ENCODE results near the gene TRMT1. TPM values are rescaled to one million over a fixed set of nuclear protein-coding genes. Genes with fewer than 3 reads are reported as not detected.

TRMT1 gene
- total and polyA plus RNA-seq, 2 of the 8 experiments (the other 6 are each of a cell fraction or from before 2014, with no cell fraction given) = 77.4 to 99.3 TPM

- H2BK12ac ChIP-seq (ENCODE audit: low read depth, low read length) = no peak overlapping the region
- no peak overlapping the region for H4K91ac ChIP-seq (replicated peaks; ENCODE audit: insufficient read length, low read length)
- H3K4ac ChIP-seq (replicated peaks; ENCODE audit: insufficient read length, low read depth, low read length) = no peak overlapping the region
- no peak overlapping the region for H3K23ac ChIP-seq (ENCODE audit: insufficient read length)
- H2BK15ac ChIP-seq (ENCODE audit: low read length) = no peak overlapping the region
- H4K8ac ChIP-seq (ENCODE audit: extremely low read depth, insufficient read depth, low read length) = no peak overlapping the region
- H3K79me2 ChIP-seq (ENCODE audit: control insufficient read depth in 1 of 2, insufficient read depth in 2 of 2, low read length in 2 of 2) = peaks cover 7 to 52% of the 10 kb centered on the region in 2 experiments; a peak in 3 of 4 replicates
- no peaks in the 10 kb centered on the region for H3K27me3 ChIP-seq (replicated peaks in 1 of 4; ENCODE audit: control insufficient read depth in 3 of 4, extremely low read depth in 1 of 4, insufficient read depth in 3 of 4, low read length in 3 of 4)
- DNase-seq (ENCODE audit: low read depth in 1 of 2, low spot score in 2 of 2) (no peak), FAIRE-seq (no peak)
- no peak overlapping the region for H3K27ac ChIP-seq (ENCODE audit: low read depth, low read length)
- no peak overlapping the region for H3K14ac ChIP-seq (ENCODE audit: insufficient read length)
- H3K9ac ChIP-seq (replicated peaks in 1 of 4; ENCODE audit: extremely low read depth in 1 of 4, low read depth in 3 of 4, low read length in 3 of 4) = no peak overlapping the region; a peak in 1 of 7 replicates
- ChIA-PET POLR2A (ENCODE audit: partially characterized antibody) (interaction anchor here (0.9 to 14.8 kb wide), 6 partner anchors 11 to 39 kb away, joined by 3 to 228 read pairs (median 6); partner anchors contain the start of genes IER2, NACC1, STX10 and TRMT1), CTCF (ENCODE audit: partially characterized antibody) (interaction anchor here (1.0 to 1.1 kb wide), 2 partner anchors 15 to 33 kb away, joined by 3 read pairs; partner anchors contain the start of genes IER2 and STX10)
- no peak overlapping the region for H3K4me2 ChIP-seq (ENCODE audit: insufficient read depth in 1 of 2, low read depth in 2 of 2, low read length in 2 of 2)
- no peak overlapping the region for H3K56ac ChIP-seq (replicated peaks; ENCODE audit: insufficient read length, low read depth, low read length)
- H3K4me1 ChIP-seq (replicated peaks in 1 of 4; ENCODE audit: control insufficient read depth in 3 of 4, insufficient read depth in 4 of 4, low read length in 3 of 4) = peaks cover 0 to 8% (median 2%) of the 10 kb centered on the region in 4 experiments; a peak in 3 of 7 replicates
- no peak for TF ChIP-seq CHD1 (IDR thresholded peaks at IDR 0.05; ENCODE audit: low read depth, low read length)
- TF ChIP-seq TCF12 (IDR thresholded peaks at IDR 0.05; ENCODE audit: low read depth, low read length) = no peak
- no peak for TF ChIP-seq POLR2A (IDR thresholded peaks at IDR 0.05; ENCODE audit: control extremely low read depth in 1 of 2, low read depth in 2 of 2, low read length in 2 of 2)
- TF ChIP-seq FOSL1 (IDR thresholded peaks at IDR 0.05; ENCODE audit: insufficient read depth, low read depth, low read length) = no peak
- TF ChIP-seq ZNF274 (IDR thresholded peaks at IDR 0.05; ENCODE audit: borderline replicate concordance, extremely low read depth, low read length) = no peak
- 91% methylated on average over 3 of the region's 3 CpGs; no CpG with 5 or more reads in 1 of the 2 experiments for WGBS, 2 experiments (ENCODE audit: extremely low coverage in 1 of 2, insufficient coverage in 1 of 2, insufficient read length in 1 of 2, insufficient replicate concordance in 2 of 2, low coverage in 1 of 2, low lambda C conversion rate in 2 of 2, missing lambda C conversion rate in 1 of 2)
- H2BK5ac ChIP-seq (ENCODE audit: low read depth, low read length) = no peak overlapping the region
- no peaks in the 10 kb centered on the region for H3K9me3 ChIP-seq (ENCODE audit: insufficient read depth in 2 of 2, low read depth in 1 of 2, low read length in 1 of 2)
- H3K79me1 ChIP-seq (ENCODE audit: low read depth, low read length) = peaks cover 30% of the 10 kb centered on the region
- H3K4me3 ChIP-seq (ENCODE audit: extremely low read depth in 1 of 4, insufficient read depth in 2 of 4, low read depth in 3 of 4, low read length in 4 of 4) = no peak overlapping the region
- no peak overlapping the region for H2AFZ ChIP-seq (ENCODE audit: low read length)
- no peak overlapping the region for H4K5ac ChIP-seq (ENCODE audit: insufficient read length, low read depth, low read length)
- peaks cover 37 to 52% of the 10 kb centered on the region in 2 experiments for H4K20me1 ChIP-seq (replicated peaks in 1 of 2; ENCODE audit: control insufficient read depth in 1 of 2, insufficient read depth in 2 of 2, low read length in 2 of 2)
- H2BK120ac ChIP-seq (replicated peaks; ENCODE audit: low read depth, low read length) = no peak overlapping the region
- H2BK20ac ChIP-seq (ENCODE audit: low read length) = no peak overlapping the region
- H3K36me3 ChIP-seq (ENCODE audit: control insufficient read depth in 2 of 4, insufficient read depth in 4 of 4, low read length in 3 of 4) = peaks cover 7 to 58% (median 36%) of the 10 kb centered on the region in 4 experiments
- no peak overlapping the region for H2AK5ac ChIP-seq (ENCODE audit: low read depth, low read length)
- no peaks in the 10 kb centered on the region; the same call in 1 of the 2 replicates for H3K23me2 ChIP-seq (ENCODE audit: low read depth, low read length)
- no peak overlapping the region for H3K18ac ChIP-seq (ENCODE audit: extremely low read depth, low read length)
Measured at GRCh38 chr19:13134626-13135025, 18.1 kb upstream of the TRMT1 start.

Measured in H1 (cell line).